ENCODE results near the gene NMUR1. TPM values are rescaled to one million over a fixed set of nuclear protein-coding genes. Genes with fewer than 3 reads are reported as not detected.

The NMUR1 gene
- total RNA-seq, 2 experiments from 2014 or later = 0.11 to 0.14 TPM

- Histone ChIP-seq H3K9me3 (ENCODE audit: control insufficient read depth in 1 of 2, insufficient read depth in 1 of 2, low read length in 2 of 2) (peaks cover 0 to 5% of the 10 kb centered on the region in 2 experiments), H3K36me3 (ENCODE audit: insufficient read depth, low read length) (no peaks in the 10 kb centered on the region), H3K4me3 (ENCODE audit: low read length) (no peak overlapping the region), H3K27ac (ENCODE audit: low read depth in 1 of 2, low read length in 2 of 2) (no peak overlapping the region), H3K4me1 (ENCODE audit: insufficient read depth, low read length) (peaks cover 41% of the 10 kb centered on the region), H3K27me3 (ENCODE audit: control insufficient read depth in 1 of 2, insufficient read depth in 2 of 2, low read length in 2 of 2) (no peaks in the 10 kb centered on the region)
- Mint-ChIP-seq H3K4me1 (ENCODE audit: low read depth) (peaks cover 5% of the 10 kb centered on the region), H3K36me3 (ENCODE audit: low read depth) (no peaks in the 10 kb centered on the region), H3K4me3 (no peak overlapping the region), H3K27ac (no peak overlapping the region), H3K27me3 (peaks cover under 1% of the 10 kb centered on the region), H3K9me3 (no peaks in the 10 kb centered on the region)
- CTCF ChIA-PET = no interaction called here
- TF ChIP-seq, protein P1, sequence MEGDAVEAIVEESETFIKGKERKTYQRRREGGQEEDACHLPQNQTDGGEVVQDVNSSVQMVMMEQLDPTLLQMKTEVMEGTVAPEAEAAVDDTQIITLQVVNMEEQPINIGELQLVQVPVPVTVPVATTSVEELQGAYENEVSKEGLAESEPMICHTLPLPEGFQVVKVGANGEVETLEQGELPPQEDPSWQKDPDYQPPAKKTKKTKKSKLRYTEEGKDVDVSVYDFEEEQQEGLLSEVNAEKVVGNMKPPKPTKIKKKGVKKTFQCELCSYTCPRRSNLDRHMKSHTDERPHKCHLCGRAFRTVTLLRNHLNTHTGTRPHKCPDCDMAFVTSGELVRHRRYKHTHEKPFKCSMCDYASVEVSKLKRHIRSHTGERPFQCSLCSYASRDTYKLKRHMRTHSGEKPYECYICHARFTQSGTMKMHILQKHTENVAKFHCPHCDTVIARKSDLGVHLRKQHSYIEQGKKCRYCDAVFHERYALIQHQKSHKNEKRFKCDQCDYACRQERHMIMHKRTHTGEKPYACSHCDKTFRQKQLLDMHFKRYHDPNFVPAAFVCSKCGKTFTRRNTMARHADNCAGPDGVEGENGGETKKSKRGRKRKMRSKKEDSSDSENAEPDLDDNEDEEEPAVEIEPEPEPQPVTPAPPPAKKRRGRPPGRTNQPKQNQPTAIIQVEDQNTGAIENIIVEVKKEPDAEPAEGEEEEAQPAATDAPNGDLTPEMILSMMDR (IDR thresholded peaks at IDR 0.05) = no peak
- DNase-seq (no peak), ATAC-seq (ENCODE audit: poor library complexity) (no peak)
- intact Hi-C loops (cut with DNase I, micrococcal nuclease) = no loop called here
- POLR2A ChIA-PET = interaction anchor here (0.5 to 1.7 kb wide), 2 partner anchors 15 to 79 kb away, joined by 3 read pairs; no protein-coding TSS in a partner anchor
These were observed 7.6 kb downstream of the NMUR1 start for GRCh38 chr2:231522418-231523180.

DNA sequence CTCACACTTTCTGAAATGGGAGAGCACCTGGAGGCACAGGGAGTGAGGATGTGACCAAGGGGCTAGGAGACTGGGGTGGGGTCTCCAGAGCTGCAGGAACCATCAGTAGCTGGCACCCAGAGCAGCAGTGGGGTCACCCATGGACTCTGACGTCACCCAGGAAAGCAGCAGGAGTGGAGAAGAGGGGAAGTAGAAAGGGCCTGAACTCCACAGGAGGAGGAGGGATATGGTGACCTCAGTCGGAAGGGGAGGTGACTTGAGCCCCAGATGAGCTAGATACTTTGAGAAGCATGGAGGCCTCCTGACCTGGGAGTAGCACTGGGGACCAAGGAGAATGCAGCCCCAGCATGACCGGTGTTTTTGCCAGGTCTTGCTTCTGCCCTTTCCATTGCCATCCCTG is 8.8 kb downstream of the NMUR1 start:
- DNase-seq (peak in 1 of 14 experiments; percentile 13), ATAC-seq (ENCODE audit: poor library complexity) (no peak)
- H3K27me3 ChIP-seq (ENCODE audit: control insufficient read depth in 1 of 2, insufficient read depth in 2 of 2, low read length in 2 of 2) = no peaks in the 10 kb centered on the region
- H3K9me3 Mint-ChIP-seq = no peaks in the 10 kb centered on the region
- CTCF ChIA-PET = no interaction called here
- no peak overlapping the region for H3K27ac ChIP-seq (ENCODE audit: low read depth in 1 of 2, low read length in 2 of 2)
- intact Hi-C loops (cut with DNase I, micrococcal nuclease) = loop anchor here in 1 of 2 experiments (2.0 kb wide), 1 partner anchor 79 kb away; no protein-coding TSS in a partner anchor
- H3K4me1 ChIP-seq (ENCODE audit: insufficient read depth, low read length) = peaks cover 35% of the 10 kb centered on the region
- TF ChIP-seq, protein P1 (IDR thresholded peaks at IDR 0.05) = no peak
- H3K9me3 ChIP-seq (ENCODE audit: control insufficient read depth in 1 of 2, insufficient read depth in 1 of 2, low read length in 2 of 2) = peaks cover 0 to 5% of the 10 kb centered on the region in 2 experiments
- no peak overlapping the region for H3K4me3 Mint-ChIP-seq
- no peak overlapping the region for H3K27ac Mint-ChIP-seq
- H3K36me3 ChIP-seq (ENCODE audit: insufficient read depth, low read length) = no peaks in the 10 kb centered on the region
- H3K4me3 ChIP-seq (ENCODE audit: low read length) = no peak overlapping the region
- peaks cover 9% of the 10 kb centered on the region for H3K4me1 Mint-ChIP-seq (ENCODE audit: low read depth)
- POLR2A ChIA-PET = interaction anchor here (1.2 to 1.7 kb wide), 2 partner anchors 57 to 80 kb away, joined by 3 to 4 read pairs; partner anchors contain the start of gene NCL
- no peaks in the 10 kb centered on the region for H3K36me3 Mint-ChIP-seq (ENCODE audit: low read depth)
- no peaks in the 10 kb centered on the region for H3K27me3 Mint-ChIP-seq

DNA sequence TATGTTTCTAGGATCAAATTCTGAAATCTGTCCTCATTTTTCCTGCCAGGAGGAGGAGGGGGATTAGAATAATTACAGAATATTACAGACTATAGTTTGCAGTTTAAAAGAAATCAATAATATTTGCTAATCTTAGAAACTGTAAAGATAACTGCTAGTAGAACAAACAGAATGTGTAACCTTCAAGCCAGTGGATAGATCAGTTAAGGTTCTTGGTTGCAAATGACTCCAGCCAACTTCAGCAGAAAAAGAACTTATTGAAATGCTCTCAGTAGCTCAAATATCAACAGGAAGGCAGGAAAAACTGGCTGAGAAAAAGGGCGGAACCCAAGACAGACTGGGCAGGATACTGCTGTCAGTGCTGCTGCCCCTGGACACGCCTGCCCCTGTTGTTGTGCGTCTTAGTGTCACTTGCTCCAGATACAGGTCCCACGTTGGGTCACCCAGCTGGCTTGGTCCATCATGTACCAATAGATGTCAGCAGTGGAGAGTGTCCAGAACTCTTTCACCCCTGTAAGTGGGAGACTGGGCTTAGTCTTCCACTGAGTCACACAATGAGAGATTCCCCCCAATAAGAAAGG is 10.2 kb downstream of the NMUR1 start:
- ChIA-PET CTCF (no interaction called here), POLR2A (interaction anchor here (1.2 kb wide), 1 partner anchor 56 kb away, joined by 4 read pairs; the partner anchor contains the start of gene NCL)
- no peak overlapping the region for H3K4me3 Mint-ChIP-seq
- H3K27me3 Mint-ChIP-seq = no peaks in the 10 kb centered on the region
- no peak overlapping the region for H3K4me3 ChIP-seq (ENCODE audit: low read length)
- peaks cover 23% of the 10 kb centered on the region for H3K4me1 ChIP-seq (ENCODE audit: insufficient read depth, low read length)
- H3K9me3 Mint-ChIP-seq = no peaks in the 10 kb centered on the region
- no peaks in the 10 kb centered on the region for H3K36me3 Mint-ChIP-seq (ENCODE audit: low read depth)
- H3K27me3 ChIP-seq (ENCODE audit: control insufficient read depth in 1 of 2, insufficient read depth in 2 of 2, low read length in 2 of 2) = no peaks in the 10 kb centered on the region
- intact Hi-C loops (cut with DNase I, micrococcal nuclease) = loop anchor here in 1 of 2 experiments (2.0 to 5.0 kb wide), 4 partner anchors 37 to 463 kb away; partner anchors contain the start of gene PSMD1
- H3K9me3 ChIP-seq (ENCODE audit: control insufficient read depth in 1 of 2, insufficient read depth in 1 of 2, low read length in 2 of 2) = peaks cover 0 to 4% of the 10 kb centered on the region in 2 experiments
- no peak overlapping the region for H3K27ac ChIP-seq (ENCODE audit: low read depth in 1 of 2, low read length in 2 of 2)
- no peak for ATAC-seq (ENCODE audit: poor library complexity)
- no peak overlapping the region for H3K27ac Mint-ChIP-seq
- DNase-seq = no peak
- H3K4me1 Mint-ChIP-seq (ENCODE audit: low read depth) = peaks cover 10% of the 10 kb centered on the region
- H3K36me3 ChIP-seq (ENCODE audit: insufficient read depth, low read length) = no peaks in the 10 kb centered on the region
- TF ChIP-seq, protein P1 (IDR thresholded peaks at IDR 0.05) = no peak
